Measurements from ENCODE around the gene RAD51B.
A peak's percentile ranks its signal among the peaks of the same experiment; 100 is the strongest.

The RAD51B gene
- long read RNA-seq, partial matches to known transcripts, result 3 of 17 reads
- long read RNA-seq, other reads (novel, unspliced or antisense), result 12 of 17 reads

- peak within 1 kb of the TSS; percentile 67 for H3K27ac ChIP-seq (replicated peaks)
- no peak for TF ChIP-seq SPI1 (IDR thresholded peaks at IDR 0.05; ENCODE audit: borderline replicate concordance, low read depth)
- no peak for TF ChIP-seq POLR2AphosphoS5 (IDR thresholded peaks at IDR 0.05; ENCODE audit: low read depth)
- no peak for TF ChIP-seq REST (IDR thresholded peaks at IDR 0.05; ENCODE audit: insufficient replicate concordance, low read depth)
- no peak for TF ChIP-seq CTCF (IDR thresholded peaks at IDR 0.05; ENCODE audit: insufficient read depth, low read length)
- TF ChIP-seq GABPA (IDR thresholded peaks at IDR 0.05; ENCODE audit: low read depth), result no peak
- DNase-seq (ENCODE audit: low read depth in 1 of 2, low spot score in 1 of 2), result peak; percentile 39 to 77
- H3K4me3 ChIP-seq (replicated peaks; ENCODE audit: insufficient read depth, low read length), result peak within 1 kb of the TSS; percentile 80
- H3K27me3 ChIP-seq (ENCODE audit: insufficient read depth, poor library complexity, severe bottlenecking), result no peaks in the 10 kb centered on the region
Observed at GRCh38 chr14:67819563-67820421, at the start of gene RAD51B. Gene RAD51B, plus strand, starts transcription at chr14:67819779.

GRCh38 chr14:67773844-67774377, 45.7 kb upstream of the RAD51B start:
- Histone ChIP-seq H3K4me3 (replicated peaks; ENCODE audit: insufficient read depth, low read length) (no peak overlapping the region), H3K27me3 (ENCODE audit: insufficient read depth, poor library complexity, severe bottlenecking) (no peaks in the 10 kb centered on the region), H3K27ac (replicated peaks) (no peak overlapping the region)
- DNase-seq (ENCODE audit: low read depth in 1 of 2, low spot score in 1 of 2), result no peak
- TF ChIP-seq CTCF (IDR thresholded peaks at IDR 0.05; ENCODE audit: insufficient read depth, low read length) (no peak), GABPA (IDR thresholded peaks at IDR 0.05; ENCODE audit: low read depth) (no peak), POLR2AphosphoS5 (IDR thresholded peaks at IDR 0.05; ENCODE audit: low read depth) (no peak), REST (IDR thresholded peaks at IDR 0.05; ENCODE audit: insufficient replicate concordance, low read depth) (no peak), SPI1 (IDR thresholded peaks at IDR 0.05; ENCODE audit: borderline replicate concordance, low read depth) (no peak)

GRCh38 chr14:67776653-67777322, 42.8 kb upstream of the RAD51B start:
- no peak for DNase-seq (ENCODE audit: low read depth in 1 of 2, low spot score in 1 of 2)
- no peaks in the 10 kb centered on the region for H3K27me3 ChIP-seq (ENCODE audit: insufficient read depth, poor library complexity, severe bottlenecking)
- no peak overlapping the region for H3K4me3 ChIP-seq (replicated peaks; ENCODE audit: insufficient read depth, low read length)
- TF ChIP-seq REST (IDR thresholded peaks at IDR 0.05; ENCODE audit: insufficient replicate concordance, low read depth), result no peak
- TF ChIP-seq GABPA (IDR thresholded peaks at IDR 0.05; ENCODE audit: low read depth), result no peak
- no peak for TF ChIP-seq SPI1 (IDR thresholded peaks at IDR 0.05; ENCODE audit: borderline replicate concordance, low read depth)
- TF ChIP-seq POLR2AphosphoS5 (IDR thresholded peaks at IDR 0.05; ENCODE audit: low read depth), result no peak
- no peak for TF ChIP-seq CTCF (IDR thresholded peaks at IDR 0.05; ENCODE audit: insufficient read depth, low read length)
- no peak overlapping the region for H3K27ac ChIP-seq (replicated peaks)

Measured in HL-60 (cell line).